PFSK-1 (cell line): ENCODE measurements around the gene PPARA.

Experiments
- FOXP2 ChIP-seq: optimal IDR thresholded peaks from 2 replicates; pipeline ENCODE3; 2011; ENCODE audit warnings: borderline replicate concordance, control low read depth, inconsistent platforms; ENCODE audit not compliant: insufficient read depth; ENCODE audit errors: extremely low read length, extremely low read depth
- POLR2AphosphoS5 ChIP-seq: IDR thresholded peaks from 2 replicates; pipeline ENCODE4 v1.6.1; 2012; ENCODE audit warnings: low read depth, mild to moderate bottlenecking, control low read depth, low read length, moderate library complexity
- REST ChIP-seq, 2 experiments: IDR thresholded peaks; 2 replicates each; pipeline versions ENCODE4 v1.6.1 to v1.8.0; 2011 to 2012; ENCODE audit warnings: low read depth in 2 of 2, low read length in 2 of 2, control low read depth in 1 of 2, inconsistent platforms in 1 of 2, mild to moderate bottlenecking in 1 of 2, moderate library complexity in 1 of 2; ENCODE audit not compliant: insufficient read depth in 1 of 2
- SIN3A ChIP-seq: IDR thresholded peaks from 2 replicates; pipeline ENCODE4 v1.6.1; 2012; ENCODE audit warnings: mild to moderate bottlenecking, low read length, moderate library complexity, borderline replicate concordance; ENCODE audit not compliant: insufficient read depth
- TAF1 ChIP-seq: IDR thresholded peaks from 2 replicates; pipeline ENCODE4 v1.6.1; 2012; ENCODE audit warnings: low read length, control low read depth, borderline replicate concordance; ENCODE audit not compliant: insufficient read depth

Gene PPARA

DNA sequence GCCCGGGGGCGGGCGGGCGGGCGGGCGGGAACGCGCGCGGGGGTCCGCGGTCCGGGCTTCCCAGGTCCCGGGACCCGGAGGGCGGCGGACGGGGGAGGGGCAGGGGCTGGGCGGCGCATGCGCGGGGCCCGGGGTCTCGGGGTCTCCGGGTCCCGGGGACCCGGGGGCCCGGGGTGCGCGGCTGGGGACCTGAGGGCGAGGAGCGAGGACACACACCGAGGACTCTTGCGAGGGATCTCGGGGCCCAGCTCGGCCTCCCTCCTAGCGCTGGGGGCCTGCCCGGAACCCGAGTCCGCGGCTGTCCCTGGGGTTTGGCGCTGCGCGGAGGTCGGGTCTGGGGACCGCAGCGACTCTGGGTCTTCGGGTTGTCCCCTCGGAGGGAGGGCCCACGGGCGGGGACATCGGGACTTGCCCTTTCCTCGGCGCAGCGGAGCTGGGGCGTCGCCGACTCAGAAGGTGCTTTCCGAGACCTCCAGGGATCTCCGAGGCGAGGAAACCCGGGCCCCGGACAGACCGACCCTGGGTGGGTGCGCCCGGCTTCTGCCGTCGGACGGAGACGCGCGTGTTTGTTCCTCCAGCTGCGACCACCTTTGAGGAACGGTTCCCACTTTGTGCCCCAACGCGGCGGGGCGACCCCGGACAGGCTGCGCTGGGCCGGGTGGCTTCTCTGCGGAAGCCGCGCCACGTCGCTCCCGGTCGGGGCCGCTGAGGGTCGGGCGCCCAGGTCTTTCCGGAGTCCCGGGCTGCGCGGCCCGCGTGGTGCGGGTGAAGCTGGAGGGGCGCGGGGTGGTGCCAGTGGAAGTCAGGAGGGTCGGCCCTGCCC is 540 bp downstream of the PPARA start:
- no peak for TF ChIP-seq POLR2AphosphoS5
- TF ChIP-seq TAF1: no peak
- no peak for TF ChIP-seq REST (IDR thresholded peaks at IDR 0.05; ENCODE audit: insufficient read depth in 1 of 2, low read depth in 2 of 2, low read length in 2 of 2)
- no peak for TF ChIP-seq FOXP2
- TF ChIP-seq SIN3A: no peak

- TF ChIP-seq POLR2AphosphoS5 (no peak), REST (IDR thresholded peaks at IDR 0.05; ENCODE audit: insufficient read depth in 1 of 2, low read depth in 2 of 2, low read length in 2 of 2) (peak in 1 of 2 experiments; percentile 73; a peak in 2 of 4 replicates)
Observed at GRCh38 chr22:46153930-46154329, 3.6 kb downstream of the PPARA start.

DNA sequence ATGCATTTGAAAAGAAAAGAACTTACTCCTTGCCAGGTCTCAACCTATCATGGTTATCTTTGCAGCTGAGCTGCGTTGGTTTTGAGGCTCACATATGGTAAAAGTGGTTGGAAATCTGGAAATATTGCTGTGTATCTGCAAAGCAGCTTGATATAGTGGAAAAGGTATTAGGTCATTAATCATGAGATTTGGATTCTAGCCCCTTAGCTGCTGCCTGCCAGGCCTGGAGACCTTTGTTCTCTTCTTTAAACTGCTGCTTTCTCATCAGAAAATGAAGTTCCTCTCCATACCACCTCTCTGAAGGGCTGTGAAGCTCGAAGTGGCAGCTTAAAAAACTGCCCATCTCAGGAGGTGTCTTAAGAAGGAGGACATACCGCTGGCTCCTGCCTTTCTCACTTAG is 5.7 kb downstream of the PPARA start:
- TF ChIP-seq SIN3A (no peak), TAF1 (no peak), REST (IDR thresholded peaks at IDR 0.05; ENCODE audit: insufficient read depth in 1 of 2, low read depth in 2 of 2, low read length in 2 of 2) (no peak), POLR2AphosphoS5 (no peak), FOXP2 (no peak)

- no peak for TF ChIP-seq POLR2AphosphoS5
- TF ChIP-seq SIN3A: no peak
Observed at GRCh38 chr22:46158283-46158682, 8.0 kb downstream of the PPARA start.

- TF ChIP-seq TAF1 (no peak), FOXP2 (no peak), POLR2AphosphoS5 (no peak), REST (IDR thresholded peaks at IDR 0.05; ENCODE audit: insufficient read depth in 1 of 2, low read depth in 2 of 2, low read length in 2 of 2) (no peak), SIN3A (no peak)
Observed at GRCh38 chr22:46159212-46159611, 8.9 kb downstream of the PPARA start.
